HEK293 (cell line): Measurements from ENCODE around the gene LPP.

Source experiments
- BCL11B ChIP-seq: fragments of 450-650 bp; formaldehyde crosslinking; IDR thresholded peaks from 2 replicates; pipeline ENCODE4 v1.5.1; 2016; ENCODE audit warnings: low read depth, missing biosample characterization, missing genetic modification characterization
- ELK4 ChIP-seq: IDR thresholded peaks from 2 replicates; pipeline ENCODE4 v1.6.1; 2011; ENCODE audit warnings: mild to moderate bottlenecking, low read depth, low read length, borderline replicate concordance
- MEIS1 ChIP-seq: sonication (generic); formaldehyde crosslinking; IDR thresholded peaks from 2 replicates; pipeline ENCODE4 v1.8.1; 2022; ENCODE audit warnings: missing genetic modification reagents, mild to moderate bottlenecking, borderline replicate concordance
- YY1 ChIP-seq: fragments of 450-650 bp; formaldehyde crosslinking; IDR thresholded peaks from 2 replicates; pipeline ENCODE4 v1.5.1; 2018; ENCODE audit warnings: missing biosample characterization, missing genetic modification characterization
- ZBTB21 ChIP-seq: fragments of 450-650 bp; formaldehyde crosslinking; IDR thresholded peaks from 2 replicates; pipeline ENCODE4 v1.5.1; 2017; ENCODE audit warnings: missing biosample characterization, missing genetic modification characterization
- ZBTB44 ChIP-seq: fragments of 450-650 bp; IDR thresholded peaks from 2 replicates; pipeline ENCODE4 v1.5.1; 2018; ENCODE audit warnings: missing biosample characterization, mild to moderate bottlenecking, missing genetic modification characterization
- ZBTB48 ChIP-seq: fragments of 450-650 bp; formaldehyde crosslinking; IDR thresholded peaks from 2 replicates; pipeline ENCODE4 v1.5.1; 2016; ENCODE audit warnings: missing biosample characterization, missing genetic modification characterization
- ZFP37 ChIP-seq: fragments of 450-650 bp; formaldehyde crosslinking; IDR thresholded peaks from 2 replicates; pipeline ENCODE4 v1.5.1; 2016; ENCODE audit warnings: missing biosample characterization, missing genetic modification characterization
- ZNF248 ChIP-seq: fragments of 450-650 bp; formaldehyde crosslinking; IDR thresholded peaks from 2 replicates; pipeline ENCODE4 v1.5.1; 2017; ENCODE audit warnings: missing biosample characterization, missing genetic modification characterization
- ZNF350 ChIP-seq: fragments of 450-650 bp; formaldehyde crosslinking; IDR thresholded peaks from 2 replicates; pipeline ENCODE4 v1.5.0; 2017; ENCODE audit warnings: missing biosample characterization, mild to moderate bottlenecking, missing genetic modification characterization
- ZNF394 ChIP-seq: fragments of 450-650 bp; formaldehyde crosslinking; IDR thresholded peaks from 2 replicates; pipeline ENCODE4 v1.5.1; 2016; ENCODE audit warnings: missing biosample characterization, missing genetic modification characterization, mild to moderate bottlenecking, moderate library complexity, borderline replicate concordance
- ZNF488 ChIP-seq: fragments of 450-650 bp; formaldehyde crosslinking; IDR thresholded peaks from 2 replicates; pipeline ENCODE4 v1.5.1; 2016; ENCODE audit warnings: missing biosample characterization, missing genetic modification characterization
- ZNF558 ChIP-seq: fragments of 450-650 bp; formaldehyde crosslinking; IDR thresholded peaks from 2 replicates; pipeline ENCODE4 v1.5.1; 2016; ENCODE audit warnings: missing biosample characterization, missing genetic modification characterization
- ZNF561 ChIP-seq: fragments of 450-650 bp; IDR thresholded peaks from 2 replicates; pipeline ENCODE4 v1.5.1; 2018; ENCODE audit warnings: missing biosample characterization, missing genetic modification characterization, borderline replicate concordance
- ZNF837 ChIP-seq: fragments of 450-650 bp; formaldehyde crosslinking; IDR thresholded peaks from 2 replicates; pipeline ENCODE4 v1.5.1; 2016; ENCODE audit warnings: missing biosample characterization, missing genetic modification characterization
- ZSCAN16 ChIP-seq: fragments of 450-650 bp; formaldehyde crosslinking; IDR thresholded peaks from 2 replicates; pipeline ENCODE4 v1.5.1; 2016; ENCODE audit warnings: missing biosample characterization, missing genetic modification characterization
- ZSCAN23 ChIP-seq: fragments of 450-650 bp; formaldehyde crosslinking; IDR thresholded peaks from 2 replicates; pipeline ENCODE4 v1.5.1; 2016; ENCODE audit warnings: missing biosample characterization, missing genetic modification characterization
- TF ChIP-seq, protein P1 (sequence below): fragments of 450-650 bp; formaldehyde crosslinking; IDR thresholded peaks from 2 replicates; pipeline ENCODE4 v1.5.1; 2016; ENCODE audit warnings: missing biosample characterization, missing genetic modification characterization
- TF ChIP-seq, protein P2 (sequence below): fragments of 450-650 bp; formaldehyde crosslinking; IDR thresholded peaks from 2 replicates; pipeline ENCODE4 v1.5.1; 2016; ENCODE audit warnings: missing biosample characterization, missing genetic modification characterization
- TF ChIP-seq, protein P3 (sequence below): fragments of 450-650 bp; formaldehyde crosslinking; IDR thresholded peaks from 2 replicates; pipeline ENCODE4 v1.5.1; 2016; ENCODE audit warnings: missing biosample characterization, missing genetic modification characterization
- TF ChIP-seq, protein P4 (sequence below): fragments of 450-650 bp; formaldehyde crosslinking; conservative IDR thresholded peaks from 2 replicates; pipeline ENCODE4 v1.5.1; 2016; ENCODE audit warnings: low read depth, missing biosample characterization, missing genetic modification characterization
- TF ChIP-seq, protein P5 (sequence below): fragments of 450-650 bp; formaldehyde crosslinking; IDR thresholded peaks from 2 replicates; pipeline ENCODE4 v1.5.1; 2017; ENCODE audit warnings: missing biosample characterization, mild to moderate bottlenecking, missing genetic modification characterization, moderate library complexity

LPP gene

DNA sequence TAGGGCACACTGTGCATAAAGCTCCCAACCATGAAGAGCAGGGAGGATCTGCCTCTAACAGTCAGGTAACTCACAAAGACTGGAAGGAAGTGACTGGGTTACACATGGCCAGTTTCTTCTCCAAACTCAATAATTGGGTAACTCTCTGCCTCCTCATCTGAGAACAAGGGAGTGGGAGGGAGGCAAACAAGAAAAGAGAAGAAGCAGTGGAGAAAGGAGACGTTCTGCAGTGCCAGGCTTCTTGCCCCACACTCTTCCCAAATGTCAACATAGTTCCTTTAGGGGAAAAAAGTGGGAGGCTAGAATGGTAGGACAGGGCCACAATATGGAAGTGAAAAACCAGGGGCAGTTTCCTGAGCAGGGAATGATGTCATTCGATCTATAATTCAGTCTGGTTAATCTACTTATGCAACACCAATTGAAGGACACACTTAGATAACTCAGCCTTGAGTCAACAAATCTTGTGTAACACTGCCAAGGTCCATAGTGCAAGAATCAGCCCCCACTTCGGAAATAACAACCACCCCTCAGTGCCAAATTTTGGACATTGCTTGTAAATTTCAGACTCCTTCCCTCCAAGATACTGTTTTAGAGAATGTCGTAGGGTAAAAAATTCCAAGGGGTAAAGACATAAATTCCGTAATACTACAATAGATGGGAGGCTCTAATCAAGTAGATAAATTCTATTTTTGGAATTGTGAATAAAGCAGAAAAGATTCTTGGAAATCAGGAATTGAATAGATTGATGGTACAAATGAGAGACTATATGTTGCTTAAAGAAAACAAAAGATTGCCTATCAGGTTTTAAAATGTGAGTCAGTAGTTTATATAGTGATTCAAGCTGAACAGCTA, 143.0 kb downstream of the LPP start (continued):
- TF ChIP-seq ELK4, result no peak
- no peak for TF ChIP-seq ZSCAN16 (tag by site-specific recombination)
- TF ChIP-seq, protein P1, sequence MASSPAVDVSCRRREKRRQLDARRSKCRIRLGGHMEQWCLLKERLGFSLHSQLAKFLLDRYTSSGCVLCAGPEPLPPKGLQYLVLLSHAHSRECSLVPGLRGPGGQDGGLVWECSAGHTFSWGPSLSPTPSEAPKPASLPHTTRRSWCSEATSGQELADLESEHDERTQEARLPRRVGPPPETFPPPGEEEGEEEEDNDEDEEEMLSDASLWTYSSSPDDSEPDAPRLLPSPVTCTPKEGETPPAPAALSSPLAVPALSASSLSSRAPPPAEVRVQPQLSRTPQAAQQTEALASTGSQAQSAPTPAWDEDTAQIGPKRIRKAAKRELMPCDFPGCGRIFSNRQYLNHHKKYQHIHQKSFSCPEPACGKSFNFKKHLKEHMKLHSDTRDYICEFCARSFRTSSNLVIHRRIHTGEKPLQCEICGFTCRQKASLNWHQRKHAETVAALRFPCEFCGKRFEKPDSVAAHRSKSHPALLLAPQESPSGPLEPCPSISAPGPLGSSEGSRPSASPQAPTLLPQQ (tag by site-specific recombination), result peak; percentile 71
- TF ChIP-seq, protein P2, sequence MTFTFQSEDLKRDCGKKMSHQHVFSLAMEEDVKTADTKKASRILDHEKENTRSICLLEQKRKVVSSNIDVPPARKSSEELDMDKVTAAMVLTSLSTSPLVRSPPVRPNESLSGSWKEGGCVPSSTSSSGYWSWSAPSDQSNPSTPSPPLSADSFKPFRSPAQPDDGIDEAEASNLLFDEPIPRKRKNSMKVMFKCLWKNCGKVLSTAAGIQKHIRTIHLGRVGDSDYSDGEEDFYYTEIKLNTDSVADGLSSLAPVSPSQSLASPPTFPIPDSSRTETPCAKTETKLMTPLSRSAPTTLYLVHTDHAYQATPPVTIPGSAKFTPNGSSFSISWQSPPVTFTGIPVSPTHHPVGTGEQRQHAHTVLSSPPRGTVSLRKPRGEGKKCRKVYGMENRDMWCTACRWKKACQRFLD (tag by site-specific recombination), result no peak
- TF ChIP-seq ZNF350 (tag by site-specific recombination), result no peak
- TF ChIP-seq, protein P3, sequence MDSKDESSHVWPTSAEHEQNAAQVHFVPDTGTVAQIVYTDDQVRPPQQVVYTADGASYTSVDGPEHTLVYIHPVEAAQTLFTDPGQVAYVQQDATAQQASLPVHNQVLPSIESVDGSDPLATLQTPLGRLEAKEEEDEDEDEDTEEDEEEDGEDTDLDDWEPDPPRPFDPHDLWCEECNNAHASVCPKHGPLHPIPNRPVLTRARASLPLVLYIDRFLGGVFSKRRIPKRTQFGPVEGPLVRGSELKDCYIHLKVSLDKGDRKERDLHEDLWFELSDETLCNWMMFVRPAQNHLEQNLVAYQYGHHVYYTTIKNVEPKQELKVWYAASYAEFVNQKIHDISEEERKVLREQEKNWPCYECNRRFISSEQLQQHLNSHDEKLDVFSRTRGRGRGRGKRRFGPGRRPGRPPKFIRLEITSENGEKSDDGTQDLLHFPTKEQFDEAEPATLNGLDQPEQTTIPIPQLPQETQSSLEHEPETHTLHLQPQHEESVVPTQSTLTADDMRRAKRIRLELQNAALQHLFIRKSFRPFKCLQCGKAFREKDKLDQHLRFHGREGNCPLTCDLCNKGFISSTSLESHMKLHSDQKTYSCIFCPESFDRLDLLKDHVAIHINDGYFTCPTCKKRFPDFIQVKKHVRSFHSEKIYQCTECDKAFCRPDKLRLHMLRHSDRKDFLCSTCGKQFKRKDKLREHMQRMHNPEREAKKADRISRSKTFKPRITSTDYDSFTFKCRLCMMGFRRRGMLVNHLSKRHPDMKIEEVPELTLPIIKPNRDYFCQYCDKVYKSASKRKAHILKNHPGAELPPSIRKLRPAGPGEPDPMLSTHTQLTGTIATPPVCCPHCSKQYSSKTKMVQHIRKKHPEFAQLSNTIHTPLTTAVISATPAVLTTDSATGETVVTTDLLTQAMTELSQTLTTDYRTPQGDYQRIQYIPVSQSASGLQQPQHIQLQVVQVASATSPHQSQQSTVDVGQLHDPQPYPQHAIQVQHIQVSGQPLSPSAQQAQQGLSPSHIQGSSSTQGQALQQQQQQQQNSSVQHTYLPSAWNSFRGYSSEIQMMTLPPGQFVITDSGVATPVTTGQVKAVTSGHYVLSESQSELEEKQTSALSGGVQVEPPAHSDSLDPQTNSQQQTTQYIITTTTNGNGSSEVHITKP, result peak; percentile 68
- TF ChIP-seq ZNF561 (tag by site-specific recombination), result no peak
- peak; percentile 71 for TF ChIP-seq ZBTB21
- TF ChIP-seq ZNF394 (tag by site-specific recombination), result no peak
- peak; percentile 64 for TF ChIP-seq ZNF558 (tag by site-specific recombination)
- TF ChIP-seq ZSCAN23 (tag by site-specific recombination), result no peak
- TF ChIP-seq ZFP37 (tag by site-specific recombination), result no peak
- no peak for TF ChIP-seq ZNF488
- TF ChIP-seq, protein P4, sequence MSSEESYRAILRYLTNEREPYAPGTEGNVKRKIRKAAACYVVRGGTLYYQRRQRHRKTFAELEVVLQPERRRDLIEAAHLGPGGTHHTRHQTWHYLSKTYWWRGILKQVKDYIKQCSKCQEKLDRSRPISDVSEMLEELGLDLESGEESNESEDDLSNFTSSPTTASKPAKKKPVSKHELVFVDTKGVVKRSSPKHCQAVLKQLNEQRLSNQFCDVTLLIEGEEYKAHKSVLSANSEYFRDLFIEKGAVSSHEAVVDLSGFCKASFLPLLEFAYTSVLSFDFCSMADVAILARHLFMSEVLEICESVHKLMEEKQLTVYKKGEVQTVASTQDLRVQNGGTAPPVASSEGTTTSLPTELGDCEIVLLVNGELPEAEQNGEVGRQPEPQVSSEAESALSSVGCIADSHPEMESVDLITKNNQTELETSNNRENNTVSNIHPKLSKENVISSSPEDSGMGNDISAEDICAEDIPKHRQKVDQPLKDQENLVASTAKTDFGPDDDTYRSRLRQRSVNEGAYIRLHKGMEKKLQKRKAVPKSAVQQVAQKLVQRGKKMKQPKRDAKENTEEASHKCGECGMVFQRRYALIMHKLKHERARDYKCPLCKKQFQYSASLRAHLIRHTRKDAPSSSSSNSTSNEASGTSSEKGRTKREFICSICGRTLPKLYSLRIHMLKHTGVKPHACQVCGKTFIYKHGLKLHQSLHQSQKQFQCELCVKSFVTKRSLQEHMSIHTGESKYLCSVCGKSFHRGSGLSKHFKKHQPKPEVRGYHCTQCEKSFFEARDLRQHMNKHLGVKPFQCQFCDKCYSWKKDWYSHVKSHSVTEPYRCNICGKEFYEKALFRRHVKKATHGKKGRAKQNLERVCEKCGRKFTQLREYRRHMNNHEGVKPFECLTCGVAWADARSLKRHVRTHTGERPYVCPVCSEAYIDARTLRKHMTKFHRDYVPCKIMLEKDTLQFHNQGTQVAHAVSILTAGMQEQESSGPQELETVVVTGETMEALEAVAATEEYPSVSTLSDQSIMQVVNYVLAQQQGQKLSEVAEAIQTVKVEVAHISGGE (tag by site-specific recombination), result no peak
- TF ChIP-seq YY1, result no peak
- TF ChIP-seq, protein P5, sequence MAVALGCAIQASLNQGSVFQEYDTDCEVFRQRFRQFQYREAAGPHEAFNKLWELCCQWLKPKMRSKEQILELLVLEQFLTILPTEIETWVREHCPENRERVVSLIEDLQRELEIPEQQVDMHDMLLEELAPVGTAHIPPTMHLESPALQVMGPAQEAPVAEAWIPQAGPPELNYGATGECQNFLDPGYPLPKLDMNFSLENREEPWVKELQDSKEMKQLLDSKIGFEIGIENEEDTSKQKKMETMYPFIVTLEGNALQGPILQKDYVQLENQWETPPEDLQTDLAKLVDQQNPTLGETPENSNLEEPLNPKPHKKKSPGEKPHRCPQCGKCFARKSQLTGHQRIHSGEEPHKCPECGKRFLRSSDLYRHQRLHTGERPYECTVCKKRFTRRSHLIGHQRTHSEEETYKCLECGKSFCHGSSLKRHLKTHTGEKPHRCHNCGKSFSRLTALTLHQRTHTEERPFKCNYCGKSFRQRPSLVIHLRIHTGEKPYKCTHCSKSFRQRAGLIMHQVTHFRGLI, result no peak
- TF ChIP-seq ZNF837 (tag by site-specific recombination), result no peak
- TF ChIP-seq BCL11B (tag by site-specific recombination), result no peak
- 0 out of 2 replicates have a peak, but pooled peaks have one; percentile 20 for TF ChIP-seq ZBTB48 (tag by site-specific recombination)
- TF ChIP-seq ZBTB44 (tag by site-specific recombination), result no peak
- no peak for TF ChIP-seq MEIS1
- no peak for TF ChIP-seq ZNF248 (tag by site-specific recombination)
